ENCODE data around the gene SNRNP40.

Gene SNRNP40

DNA sequence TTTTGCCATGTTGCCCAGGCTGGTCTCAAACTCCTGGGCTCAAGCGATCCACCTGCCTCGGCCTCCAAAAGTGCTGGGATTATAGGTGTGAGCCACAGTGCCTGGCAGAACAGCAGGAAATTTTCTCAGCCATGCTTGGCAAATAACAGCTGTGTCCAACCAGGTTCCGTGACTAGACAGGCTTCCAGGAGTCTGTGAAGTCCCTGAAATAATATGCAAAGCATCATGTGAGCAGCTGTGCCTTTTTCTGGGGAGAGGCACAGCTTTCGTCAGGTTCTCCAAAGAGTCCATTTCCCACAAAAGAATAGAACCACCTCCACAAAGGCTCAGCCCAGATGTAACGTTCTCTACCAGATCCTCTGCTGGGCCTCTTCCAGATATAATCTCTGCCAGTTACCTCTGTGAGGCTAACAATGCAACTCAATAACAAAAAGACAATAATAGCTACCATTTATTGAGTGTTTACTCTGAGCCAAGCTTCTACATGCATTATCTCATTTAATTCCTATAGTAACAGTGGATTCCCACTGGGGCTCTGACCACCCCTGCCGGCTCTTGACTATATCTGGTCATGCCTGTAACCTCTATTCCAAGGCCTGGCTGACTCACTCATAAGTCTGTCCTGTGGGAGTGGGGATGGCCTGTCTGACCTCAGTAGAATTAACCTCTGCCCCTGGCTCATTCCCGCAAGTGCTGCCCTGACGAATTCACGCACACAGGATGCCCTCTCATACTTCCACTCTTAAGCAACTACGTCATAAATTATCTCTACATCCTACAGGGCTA lies 52.9 kb downstream of the SNRNP40 start:
- TF ChIP-seq CTCF (IDR thresholded peaks at IDR 0.05; ENCODE audit: control insufficient read depth, extremely low read depth, insufficient read depth): no peak
- no peak overlapping the region for H3K4me3 ChIP-seq (ENCODE audit: low read depth, low read length)
- DNase-seq (ENCODE audit: low read depth): no peak

GRCh38 chr1:31241321-31241720 lies 55.3 kb downstream of the SNRNP40 start:
- DNase-seq (ENCODE audit: low read depth): no peak
- TF ChIP-seq CTCF (IDR thresholded peaks at IDR 0.05; ENCODE audit: control insufficient read depth, extremely low read depth, insufficient read depth): no peak
- H3K4me3 ChIP-seq (ENCODE audit: low read depth, low read length): no peak overlapping the region

DNA sequence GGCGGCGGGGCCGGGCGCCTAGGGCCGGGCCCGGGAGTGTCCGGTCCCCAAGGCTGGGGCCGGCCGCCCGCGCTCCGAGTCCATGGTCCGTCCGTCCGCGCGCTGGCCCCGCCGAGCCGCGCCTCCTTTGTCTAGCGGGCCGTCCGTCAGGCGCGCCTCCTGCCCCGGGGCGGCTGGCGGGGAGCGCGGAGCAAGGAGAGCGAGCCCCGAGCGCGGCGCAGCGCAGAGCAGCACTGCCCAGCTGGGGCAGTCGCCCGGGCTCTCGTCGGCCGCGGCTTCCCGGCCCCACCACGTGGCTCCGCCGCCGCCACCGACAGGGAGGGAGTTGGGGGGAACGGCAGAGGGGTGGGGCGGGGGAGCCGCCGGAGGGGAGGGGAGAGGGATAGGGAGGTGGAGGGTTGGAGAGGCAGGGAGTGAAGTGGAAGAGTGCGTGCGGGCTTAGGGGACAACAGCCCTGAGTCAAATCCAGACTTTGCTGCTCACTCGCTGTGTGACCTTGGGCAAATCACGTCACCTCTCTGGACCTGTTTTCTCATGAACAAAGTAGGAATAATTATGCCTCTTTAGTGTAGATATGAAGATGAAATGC lies 56.8 kb downstream of the SNRNP40 start, which contains the start of gene NKAIN1:
Gene NKAIN1, minus strand, starts transcription at position 235 of the 589 bp plus-strand sequence. CDS start 340 bp downstream, outside the sequence.
- DNase-seq (ENCODE audit: low read depth): no peak
- no peak within 1 kb of the TSS for H3K4me3 ChIP-seq (ENCODE audit: low read depth, low read length)

GRCh38 chr1:31238986-31239613 lies 57.5 kb downstream of the SNRNP40 start:
- H3K4me3 ChIP-seq (ENCODE audit: low read depth, low read length): no peak overlapping the region
- no peak for DNase-seq (ENCODE audit: low read depth)
- no peak for TF ChIP-seq CTCF (IDR thresholded peaks at IDR 0.05; ENCODE audit: control insufficient read depth, extremely low read depth, insufficient read depth)

More for the DNA sequence above, 56.8 kb downstream of the SNRNP40 start, which contains the start of gene NKAIN1:
- no peak for TF ChIP-seq CTCF (IDR thresholded peaks at IDR 0.05; ENCODE audit: control insufficient read depth, extremely low read depth, insufficient read depth)

- no peak for DNase-seq (ENCODE audit: low read depth)
- H3K4me3 ChIP-seq (ENCODE audit: low read depth, low read length): no peak overlapping the region
- no peak for TF ChIP-seq CTCF (IDR thresholded peaks at IDR 0.05; ENCODE audit: control insufficient read depth, extremely low read depth, insufficient read depth)
Measured at GRCh38 chr1:31238612-31238985, 58.0 kb downstream of the SNRNP40 start.

- TF ChIP-seq CTCF (IDR thresholded peaks at IDR 0.05; ENCODE audit: control insufficient read depth, extremely low read depth, insufficient read depth): no peak
- no peak overlapping the region for H3K4me3 ChIP-seq (ENCODE audit: low read depth, low read length)
- no peak for DNase-seq (ENCODE audit: low read depth)
Measured at GRCh38 chr1:31234870-31235269, 61.7 kb downstream of the SNRNP40 start.

Data from LNCaP clone FGC (cell line).